HG03039 (cell line): ENCODE data around the gene WWTR1.

Experiments used
- ATAC-seq: cut with Tn5 transposase; IDR thresholded peaks from one replicate; pipeline ENCODE4 v1.9.1; 2021; ENCODE audit warnings: mild to moderate bottlenecking, moderate library complexity; ENCODE audit not compliant: unreplicated experiment

The WWTR1 gene

DNA sequence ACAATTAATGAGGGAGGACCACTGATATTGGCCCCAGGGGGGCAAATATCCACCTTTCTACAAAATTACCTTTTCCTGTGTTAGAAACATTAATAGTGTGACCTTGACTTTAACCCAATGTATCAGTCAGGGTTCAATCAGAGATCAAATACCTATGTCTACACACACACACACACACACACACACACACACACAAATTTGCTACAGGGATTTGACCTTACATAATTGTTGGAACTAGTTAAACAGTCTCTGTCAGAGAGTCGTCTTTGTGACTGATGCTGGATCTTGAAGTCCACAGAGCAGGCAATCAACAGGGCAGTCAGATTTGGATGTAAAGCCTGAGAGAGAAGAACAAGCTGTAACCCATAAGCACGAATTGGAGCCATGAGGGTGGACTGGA lies 150.9 kb downstream of the WWTR1 start:
- ATAC-seq = no peak

DNA sequence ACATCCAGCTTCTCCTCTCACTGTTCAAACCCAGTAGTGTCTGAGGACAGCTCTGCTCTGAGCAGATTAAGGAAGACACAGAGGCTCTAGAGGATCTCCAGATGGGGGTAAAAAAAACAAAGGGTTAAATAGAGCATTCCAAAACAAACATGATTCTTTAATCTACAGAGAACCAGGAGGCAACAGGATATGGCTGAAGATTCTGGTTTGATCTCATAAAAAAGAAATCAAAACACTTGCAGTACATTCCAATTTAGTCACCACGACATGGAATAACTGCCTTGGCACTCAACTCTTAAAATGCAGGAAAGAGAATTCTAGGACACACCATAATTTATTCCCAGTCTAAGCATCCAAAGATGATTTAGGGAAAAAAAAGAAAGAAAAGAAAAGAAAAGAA lies 151.3 kb downstream of the WWTR1 start:
- ATAC-seq = no peak

DNA sequence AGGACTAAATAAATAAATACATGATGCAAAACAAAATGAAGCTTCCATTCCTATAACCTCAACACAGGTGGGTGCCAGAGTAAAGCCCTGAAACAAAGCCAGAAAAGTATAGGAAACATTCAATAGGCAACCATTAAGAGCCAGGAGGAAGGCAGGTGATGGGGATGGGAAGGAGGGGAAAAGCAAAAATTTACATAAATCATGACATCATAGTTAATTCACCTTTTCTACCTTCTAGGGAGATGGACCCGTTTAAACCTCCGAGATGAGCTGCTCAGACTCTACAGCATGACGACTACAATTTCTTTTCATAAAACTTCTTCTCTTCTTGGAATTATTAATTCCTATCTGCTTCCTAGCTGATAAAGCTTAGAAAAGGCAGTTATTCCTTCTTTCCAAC lies 155.4 kb downstream of the WWTR1 start:
- ATAC-seq = no peak

DNA sequence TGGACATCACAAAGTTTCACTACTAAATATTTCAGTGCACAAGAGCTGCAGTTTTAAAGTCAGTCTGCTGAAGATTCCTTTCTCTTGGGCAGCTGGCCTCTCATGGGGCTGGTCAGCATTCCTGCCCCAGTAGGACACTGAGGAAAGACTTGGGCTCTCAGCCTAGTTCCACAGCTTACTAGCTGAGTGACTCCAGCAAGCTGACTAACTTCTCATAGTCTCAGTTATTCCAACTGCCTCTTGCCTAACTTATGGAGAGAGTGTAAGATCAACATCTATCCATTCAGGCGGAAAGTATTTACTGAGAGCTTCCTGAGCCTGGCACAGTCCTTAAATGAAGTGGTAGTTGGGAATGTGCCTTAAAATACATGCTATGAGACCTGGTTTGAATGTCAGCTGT lies 156.3 kb downstream of the WWTR1 start:
- no peak for ATAC-seq

GRCh38 chr3:149497966-149498670 lies 159.7 kb downstream of the WWTR1 start:
- no peak for ATAC-seq

DNA sequence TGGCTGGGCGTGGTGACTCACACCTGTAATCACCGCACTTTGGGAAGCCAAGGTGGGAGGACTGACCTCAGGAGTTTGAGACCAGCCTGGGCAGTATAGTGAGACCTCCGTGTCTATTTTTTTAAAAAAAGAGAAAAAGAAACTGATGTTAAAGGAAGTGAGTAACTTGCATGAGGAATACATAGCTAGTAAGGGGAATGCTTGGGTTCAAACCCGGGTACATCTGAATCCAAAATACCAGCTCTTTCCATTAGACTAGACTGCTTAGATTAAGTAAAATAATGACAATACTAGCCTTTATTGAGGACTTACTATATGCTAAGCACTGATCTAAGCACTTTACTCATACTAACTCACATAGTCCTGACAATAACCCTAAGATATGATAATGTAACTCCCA lies 160.9 kb downstream of the WWTR1 start:
- ATAC-seq = no peak

- ATAC-seq = no peak
These were observed 162.2 kb downstream of the WWTR1 start for GRCh38 chr3:149495581-149496125.

DNA sequence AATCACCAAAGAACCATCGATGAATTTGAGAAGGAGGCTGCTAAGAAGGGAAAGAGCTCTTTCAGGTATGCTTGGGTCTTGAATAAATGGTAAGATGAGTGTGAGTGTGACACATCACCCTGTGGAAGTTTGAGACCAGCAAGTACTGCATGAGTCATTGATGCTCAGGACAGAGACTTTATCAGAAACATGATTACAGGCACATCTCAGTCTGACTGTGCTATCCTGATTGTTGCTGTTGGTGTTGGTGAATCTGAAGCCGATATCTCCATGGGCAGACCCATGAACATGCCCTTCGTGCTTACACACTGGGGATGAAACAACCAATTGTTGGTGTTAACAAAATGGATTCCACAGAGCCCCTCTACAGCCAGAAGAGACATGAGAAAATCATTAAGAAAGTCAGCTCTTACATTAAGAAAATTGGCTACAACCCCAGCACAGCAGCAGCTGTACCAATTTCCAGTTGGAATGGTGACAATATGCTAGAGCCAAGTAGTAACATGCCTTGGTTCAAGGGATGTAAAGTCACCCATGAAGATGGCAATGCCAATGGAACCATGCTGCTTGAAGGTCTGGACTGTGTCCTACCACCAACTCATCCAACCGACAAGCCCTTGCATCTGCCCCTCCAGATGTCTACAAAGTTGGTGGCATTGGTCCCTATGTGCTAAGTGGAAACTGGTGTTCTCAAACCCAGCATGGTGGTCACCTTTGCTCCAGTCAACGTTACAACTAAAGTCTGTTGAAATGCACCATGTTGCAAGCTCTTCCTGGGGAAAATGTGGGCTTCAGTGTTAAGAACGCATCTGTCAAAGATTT lies 162.9 kb downstream of the WWTR1 start:
- no peak for ATAC-seq

GRCh38 chr3:149494022-149494758 lies 163.6 kb downstream of the WWTR1 start:
- ATAC-seq = no peak

- no peak for ATAC-seq
These were observed 164.4 kb downstream of the WWTR1 start for GRCh38 chr3:149493315-149494021.

- ATAC-seq = no peak
These were observed 167.4 kb downstream of the WWTR1 start for GRCh38 chr3:149490260-149490971.

DNA sequence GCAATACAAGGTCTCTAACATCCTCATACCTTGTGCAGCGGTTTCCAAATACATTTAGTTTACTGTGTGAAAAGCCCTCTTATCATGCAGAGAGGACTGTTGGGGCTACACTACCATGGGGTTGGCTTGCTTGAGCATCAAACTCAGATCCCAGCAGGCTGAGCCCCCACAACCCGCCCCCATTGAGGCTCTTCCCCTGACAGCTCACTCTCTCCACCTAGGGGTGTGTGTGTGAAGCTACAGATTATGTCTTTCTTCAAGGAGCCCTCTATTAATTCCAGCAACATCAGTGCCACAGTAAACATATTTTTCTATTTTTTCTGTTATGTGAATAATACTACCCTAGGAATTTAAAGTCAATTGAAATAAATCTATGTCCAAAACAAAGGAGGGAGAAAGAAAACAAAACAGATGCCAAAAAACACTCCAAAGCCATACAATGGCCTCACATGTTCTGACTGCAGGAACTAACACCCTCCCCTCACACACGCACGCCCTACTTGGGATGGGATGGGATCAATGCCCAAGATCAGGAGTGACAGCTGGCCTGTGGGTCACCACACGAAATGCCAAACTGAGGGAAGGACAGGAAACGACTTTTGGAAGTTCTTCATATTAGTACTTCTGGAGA lies 168.7 kb downstream of the WWTR1 start:
- no peak for ATAC-seq

DNA sequence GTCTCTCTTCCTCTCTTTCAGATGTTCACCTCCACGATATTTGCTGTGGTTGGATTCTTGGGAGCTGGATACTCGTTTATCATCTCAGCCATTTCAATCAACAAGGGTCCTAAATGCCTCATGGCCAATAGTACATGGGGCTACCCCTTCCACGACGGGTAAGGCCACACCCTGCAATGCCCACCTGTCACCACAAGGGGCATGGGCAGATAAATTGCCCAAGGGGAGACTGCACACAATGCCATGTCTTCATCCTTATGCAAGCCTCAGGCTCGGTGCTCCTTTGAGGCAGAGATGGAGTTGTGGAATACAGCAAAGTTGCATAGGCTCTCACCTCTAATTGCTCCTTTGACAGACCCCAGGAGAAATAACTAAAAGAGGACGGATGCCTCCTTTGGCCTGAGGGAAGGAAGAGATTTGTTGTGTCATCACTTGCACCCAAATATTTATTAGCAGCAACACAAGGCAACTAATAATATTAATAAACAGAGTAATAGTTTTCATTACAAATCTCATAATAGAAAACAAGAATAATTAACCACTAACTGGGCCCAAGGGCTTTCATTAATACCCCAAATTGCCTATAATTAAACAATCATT lies 170.1 kb downstream of the WWTR1 start:
- no peak for ATAC-seq

DNA sequence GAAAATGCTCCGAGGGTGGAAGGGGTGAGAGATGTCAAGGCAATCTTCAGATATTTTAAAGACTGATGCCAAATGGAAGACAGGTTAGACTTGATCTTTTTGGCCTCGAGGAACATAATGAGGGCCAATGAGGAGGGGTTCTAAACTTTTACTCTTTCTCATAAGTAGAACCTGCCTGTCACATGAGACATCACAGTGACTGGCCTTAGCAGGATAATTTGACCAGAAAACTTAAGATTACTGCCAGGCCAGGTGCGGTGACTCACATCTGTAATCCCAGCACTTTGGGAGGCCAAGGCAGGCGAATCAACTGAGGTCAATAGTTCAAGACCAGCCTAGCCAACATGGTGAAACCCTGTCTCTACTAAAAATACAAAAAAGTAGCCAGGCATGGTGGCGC lies 171.1 kb downstream of the WWTR1 start:
- no peak for ATAC-seq

- no peak for ATAC-seq
These were observed 176.3 kb downstream of the WWTR1 start for GRCh38 chr3:149481491-149481890.

DNA sequence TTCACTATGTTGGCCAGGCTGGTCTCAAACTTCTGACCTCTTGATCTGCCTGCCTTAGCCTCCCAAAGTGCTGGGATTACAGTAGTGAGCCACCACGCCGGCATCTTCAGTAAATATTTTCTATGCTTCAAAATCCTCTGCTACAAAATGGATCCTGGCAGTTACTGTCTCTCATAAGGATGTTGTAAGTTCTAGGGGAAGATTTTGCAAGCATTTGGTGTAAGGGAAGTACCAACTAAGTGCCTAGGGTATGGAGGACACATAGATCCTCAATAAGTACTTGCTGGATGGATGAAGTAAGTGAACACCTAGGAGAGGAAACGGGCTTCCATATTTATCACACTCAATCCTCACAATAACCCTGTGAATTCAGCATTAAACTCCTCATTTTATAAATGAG lies 176.8 kb downstream of the WWTR1 start:
- ATAC-seq = no peak

- ATAC-seq = peak; percentile 93
These were observed 177.4 kb downstream of the WWTR1 start for GRCh38 chr3:149480326-149481017.

- no peak for ATAC-seq
These were observed 178.1 kb downstream of the WWTR1 start for GRCh38 chr3:149479621-149480325.
